ENCODE results near the gene ASPDH.

ASPDH gene

GRCh38 chr19:50494186-50495019, 19.3 kb downstream of the ASPDH start:
- DNase-seq, result no peak

DNA sequence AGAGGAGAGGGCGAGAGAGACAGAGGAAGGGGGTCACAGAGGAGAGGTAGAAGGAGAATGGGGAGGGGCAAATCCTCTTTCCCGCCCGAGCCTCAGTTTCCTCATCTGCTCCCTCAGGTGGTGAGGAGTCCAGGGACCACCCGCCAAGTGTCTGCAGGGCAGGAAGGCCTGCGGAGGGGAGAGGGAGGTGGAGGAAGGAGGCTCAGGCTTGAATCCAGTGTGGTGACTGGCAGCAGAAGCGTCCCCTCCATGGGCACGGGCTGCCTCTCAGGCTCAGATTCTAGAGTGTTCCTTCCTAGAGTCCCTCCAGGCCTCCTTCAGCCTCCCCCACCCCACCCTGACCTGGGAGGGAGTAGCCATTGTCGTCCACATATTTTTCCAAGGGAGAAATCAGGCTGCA, 20.5 kb downstream of the ASPDH start:
- no peak for DNase-seq

- DNase-seq, result no peak
Observed at GRCh38 chr19:50492303-50493052, 21.2 kb downstream of the ASPDH start.

GRCh38 chr19:50490991-50491472, 22.7 kb downstream of the ASPDH start:
- no peak for DNase-seq

- no peak for DNase-seq
Observed at GRCh38 chr19:50490411-50490811, 23.3 kb downstream of the ASPDH start.

DNA sequence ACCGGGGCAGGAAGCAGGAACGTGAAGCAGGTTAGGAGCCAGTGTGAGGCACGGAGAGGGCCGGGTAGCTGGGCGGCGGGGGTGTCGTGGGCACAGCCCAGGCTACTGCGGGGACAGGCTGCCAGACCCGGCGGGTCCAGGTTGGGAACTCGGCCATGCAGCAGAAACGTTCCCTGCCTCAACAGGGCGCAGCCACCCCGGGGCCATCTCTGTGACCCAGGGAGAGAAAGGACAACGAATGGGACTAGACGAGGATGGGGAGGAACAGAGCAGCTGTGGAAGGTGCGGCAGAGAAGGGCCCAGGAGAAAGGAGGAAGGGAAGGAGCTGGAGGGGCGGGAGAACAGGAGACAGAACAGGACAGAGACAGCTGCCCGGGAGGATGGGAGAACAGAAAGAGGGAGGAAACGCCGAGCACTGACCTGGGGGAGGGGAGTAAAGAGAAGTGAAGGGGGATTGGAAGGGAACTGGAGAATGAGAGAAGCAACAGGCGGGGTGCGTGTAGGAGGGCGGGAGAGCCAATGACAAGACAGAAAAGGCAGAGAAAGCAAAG, 24.2 kb downstream of the ASPDH start:
- DNase-seq, result no peak

GRCh38 chr19:50488389-50489194, 25.1 kb downstream of the ASPDH start:
- DNase-seq, result no peak

DNA sequence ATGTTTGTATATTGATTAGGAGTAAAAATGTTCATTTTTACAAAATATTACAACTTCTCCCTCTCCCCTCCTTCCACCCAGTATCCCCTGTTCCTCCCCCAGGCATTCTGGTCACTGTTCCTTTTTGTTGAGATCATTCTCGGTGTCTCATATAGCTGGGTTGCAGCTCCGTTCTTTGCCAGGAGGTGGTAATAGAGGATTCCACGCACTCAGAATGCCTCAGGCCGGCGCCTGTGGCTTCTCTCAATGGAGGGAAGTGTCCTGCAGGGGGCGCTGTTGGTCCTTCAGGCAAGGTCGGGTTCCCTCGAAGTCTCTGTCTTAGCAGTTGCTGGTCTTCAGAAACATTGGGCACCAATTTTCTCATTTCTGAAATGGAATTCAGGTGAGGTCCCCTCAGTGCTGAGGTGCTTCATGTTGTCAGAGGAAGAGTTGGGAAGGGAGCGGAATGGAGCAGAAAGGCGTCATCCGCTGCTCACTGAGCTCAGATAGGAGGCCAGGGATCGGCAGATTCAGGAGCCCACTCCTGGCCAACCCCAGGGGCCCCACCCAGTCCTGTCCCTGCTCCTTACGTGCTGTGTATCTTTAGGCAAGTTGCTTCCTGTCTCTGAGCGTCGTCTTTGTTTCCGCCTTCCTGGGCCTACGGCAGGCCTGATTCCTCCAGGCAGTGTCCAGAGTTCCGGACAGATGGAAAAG, 26.7 kb downstream of the ASPDH start:
- DNase-seq, result peak; percentile 59

GRCh38 chr19:50485284-50485955, 28.3 kb downstream of the ASPDH start:
- DNase-seq, result no peak

DNA sequence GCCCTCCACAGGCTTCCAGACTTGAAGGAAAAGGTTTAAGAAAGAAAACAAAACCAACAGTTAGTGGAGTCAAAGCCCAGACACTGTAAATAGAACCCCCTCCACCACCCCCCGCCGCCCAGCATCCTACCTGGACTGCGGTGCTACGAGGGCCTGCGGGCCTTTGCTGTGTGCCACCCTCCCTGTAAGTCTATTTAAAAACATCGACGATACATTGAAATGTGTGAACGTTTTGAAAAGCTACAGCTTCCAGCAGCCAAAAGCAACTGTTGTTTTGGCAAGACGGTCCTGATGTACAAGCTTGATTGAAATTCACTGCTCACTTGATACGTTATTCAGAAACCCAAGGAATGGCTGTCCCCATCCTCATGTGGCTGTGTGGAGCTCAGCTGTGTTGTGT, 30.8 kb downstream of the ASPDH start:
- DNase-seq, result no peak

GRCh38 chr19:50482271-50482855, 31.4 kb downstream of the ASPDH start:
- no peak for DNase-seq

DNA sequence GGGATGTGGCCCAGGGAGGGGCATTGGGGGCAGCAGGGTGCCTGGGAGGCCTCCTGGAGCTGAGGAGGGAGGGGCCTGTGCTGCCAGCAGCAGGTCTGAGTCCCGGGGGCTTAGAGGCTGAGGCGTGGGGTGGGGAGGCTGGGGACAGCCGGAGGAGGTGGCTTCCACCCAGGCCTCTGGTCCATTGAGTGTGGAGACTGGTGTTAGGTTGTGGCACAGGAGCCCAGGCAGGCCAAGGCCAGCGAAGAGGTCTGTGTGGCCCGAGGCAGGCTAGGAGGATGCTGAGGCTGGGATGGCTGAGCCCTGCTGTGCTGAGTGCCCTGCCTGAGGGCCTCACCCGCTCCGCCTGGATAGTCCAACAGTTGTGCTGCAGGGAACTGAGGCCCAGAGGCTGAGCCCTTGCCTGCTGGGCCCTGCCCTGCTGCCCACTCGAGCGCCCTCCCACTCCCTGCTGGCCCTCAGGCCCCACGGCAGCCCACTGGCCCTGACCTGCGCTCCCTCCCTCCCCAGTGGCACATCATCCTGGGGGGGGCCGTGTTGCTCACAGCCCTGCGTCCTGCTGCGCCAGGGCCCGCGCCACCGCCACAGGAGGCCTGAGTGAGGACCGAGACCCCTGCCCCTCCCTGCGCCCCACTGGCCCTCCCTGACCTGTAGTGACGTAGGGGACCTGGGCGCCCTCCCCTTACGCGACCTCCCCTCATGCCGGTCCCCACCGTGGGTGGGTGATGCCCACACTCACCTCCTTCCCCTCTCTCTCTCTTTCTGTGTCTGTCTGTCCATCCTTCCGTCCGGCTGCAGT, 32.2 kb downstream of the ASPDH start:
- DNase-seq, result no peak

DNA sequence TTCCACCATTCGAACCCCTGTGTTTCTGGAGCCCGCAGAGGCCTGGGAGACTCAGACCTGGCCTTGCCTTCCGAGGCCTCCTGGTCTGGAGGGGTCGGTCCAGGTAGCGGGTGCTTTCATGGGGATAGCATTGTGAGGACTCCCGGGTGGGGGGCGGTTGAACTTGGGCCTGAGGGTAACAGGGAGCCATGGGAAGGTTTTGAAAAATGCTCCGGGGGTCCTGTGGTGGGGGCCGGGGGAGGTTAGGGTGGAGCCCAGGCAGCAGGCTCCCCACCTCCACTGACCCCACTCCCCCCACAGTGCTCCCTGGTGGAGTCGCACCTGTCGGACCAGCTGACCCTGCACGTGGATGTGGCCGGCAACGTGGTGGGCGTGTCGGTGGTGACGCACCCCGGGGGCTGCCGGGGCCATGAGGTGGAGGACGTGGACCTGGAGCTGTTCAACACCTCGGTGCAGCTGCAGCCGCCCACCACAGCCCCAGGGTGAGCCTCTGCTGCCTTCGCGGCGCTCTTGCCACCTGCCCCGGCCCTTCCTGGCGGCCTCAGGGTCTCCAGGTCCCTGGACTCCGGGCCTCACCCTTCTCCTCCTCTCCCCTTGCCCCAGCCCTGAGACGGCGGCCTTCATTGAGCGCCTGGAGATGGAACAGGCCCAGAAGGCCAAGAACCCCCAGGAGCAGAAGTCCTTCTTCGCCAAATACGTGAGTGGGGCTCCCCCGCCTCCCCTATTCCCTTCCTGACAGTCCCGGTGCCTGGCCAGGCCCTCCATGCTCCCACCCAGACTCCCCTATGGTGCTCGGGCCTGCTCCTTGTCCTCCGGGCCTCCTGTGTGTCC, 33.2 kb downstream of the ASPDH start:
- DNase-seq, result no peak

GRCh38 chr19:50479761-50480251, 33.9 kb downstream of the ASPDH start:
- DNase-seq, result no peak

DNA sequence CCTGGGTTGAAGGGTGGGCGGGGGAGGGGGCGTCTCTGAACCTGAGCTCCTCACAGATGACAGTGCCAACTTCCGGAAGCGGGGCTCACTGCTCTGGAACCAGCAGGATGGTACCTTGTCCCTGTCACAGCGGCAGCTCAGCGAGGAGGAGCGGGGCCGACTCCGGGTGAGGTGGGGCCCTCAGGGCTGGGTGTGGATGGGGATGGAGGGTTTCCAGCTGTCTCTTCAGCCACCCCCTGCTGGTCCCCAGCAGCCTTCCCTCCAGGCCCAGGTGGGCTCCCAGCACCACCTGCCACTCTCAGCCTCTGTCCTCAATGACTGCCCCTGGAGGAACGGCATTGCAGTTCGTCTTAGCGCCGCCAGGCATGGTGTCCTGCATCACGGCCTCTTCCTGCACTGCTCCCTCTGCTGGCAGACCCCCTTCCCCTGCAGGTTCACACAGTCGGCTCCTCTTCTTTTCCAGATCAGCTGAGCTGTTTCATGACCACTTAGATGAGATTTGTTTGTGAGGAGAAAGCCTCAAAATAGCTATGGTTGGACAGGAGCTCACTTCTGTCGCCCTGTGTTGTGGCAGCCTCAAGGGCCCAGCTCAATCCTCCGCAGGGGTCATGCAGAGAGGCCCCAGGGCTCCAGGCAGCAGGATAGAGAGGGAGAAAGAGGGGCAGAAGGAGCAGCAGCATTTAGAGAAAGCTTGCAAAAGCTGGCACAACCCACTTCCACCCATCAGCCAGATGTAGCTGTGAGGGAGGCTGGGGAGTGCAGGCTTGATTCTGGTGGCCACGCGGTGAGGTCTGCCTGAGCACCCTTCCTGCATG, 34.6 kb downstream of the ASPDH start:
- no peak for DNase-seq

DNA sequence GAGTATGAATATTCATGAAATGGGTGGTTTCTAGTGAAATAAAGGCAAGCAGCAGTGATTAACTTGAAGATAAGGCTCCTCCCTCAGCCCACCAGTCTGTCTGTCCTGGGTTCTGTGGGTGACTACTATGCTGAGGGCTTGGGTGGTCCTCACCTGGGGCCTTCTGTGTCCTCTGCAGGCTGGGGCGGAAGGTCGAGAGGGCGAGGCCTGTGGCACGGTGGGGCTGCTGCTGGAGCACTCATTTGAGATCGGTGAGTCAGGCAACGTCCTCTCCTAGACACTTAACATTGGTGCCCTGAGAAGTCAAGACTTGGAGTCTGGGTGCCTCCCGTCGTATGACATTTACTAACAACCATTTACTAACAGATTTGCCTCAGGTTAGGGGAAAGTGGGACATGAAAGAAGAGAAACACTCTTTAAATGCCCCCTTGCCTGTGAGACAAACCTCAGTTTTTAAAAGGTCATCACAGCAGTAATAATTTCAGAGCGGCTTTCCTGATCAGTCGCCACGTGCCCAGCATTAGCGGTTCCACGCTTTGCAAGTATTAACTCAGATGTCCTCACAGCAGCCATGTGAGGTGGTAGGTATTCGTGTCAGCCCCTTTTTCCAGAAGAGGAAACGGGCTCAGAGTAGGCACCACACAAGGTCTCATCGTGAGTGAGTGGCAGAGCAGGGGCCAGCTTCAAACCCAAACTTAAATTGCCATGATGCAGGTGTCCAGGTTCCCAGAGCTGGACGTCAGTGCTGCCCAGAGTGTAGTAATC, 35.8 kb downstream of the ASPDH start:
- DNase-seq, result no peak

- no peak for DNase-seq
Observed at GRCh38 chr19:50476907-50477238, 36.8 kb downstream of the ASPDH start.
